AG04449 (cell line): ENCODE measurements around the gene URB2.

ENCODE experiments used
- CTCF ChIA-PET: fragments of 350-600 bp; formaldehyde crosslinking; extraction: SDS; loops from one replicate; lab custom pipeline; 2021; ENCODE audit warnings: antibody characterized with exemption; lab: Yijun Ruan, JAX
- POLR2A ChIA-PET: fragments of 400-600, 350-600 bp; formaldehyde crosslinking; extraction: SDS; loops from one replicate; lab custom pipeline; 2020; ENCODE audit warnings: antibody characterized with exemption, inconsistent platforms; lab: Yijun Ruan, JAX
- DNase-seq: peaks from one replicate; pipeline ENCODE4 v3.0.0-alpha.2; 2010; ENCODE audit warnings: low read depth, low spot score
- H3K4me3 ChIP-seq: 2 replicates; pipeline ENCODE4 v1.5.1; 2011; ENCODE audit warnings: low read depth, mild to moderate bottlenecking, control low read depth, low read length
- CTCF ChIP-seq: IDR thresholded peaks from one replicate; pipeline ENCODE4 v1.5.1; 2011; ENCODE audit warnings: mild to moderate bottlenecking, moderate library complexity, low read length, control low read depth, inconsistent platforms; ENCODE audit not compliant: insufficient read depth; ENCODE audit errors: missing control alignments

The URB2 gene

GRCh38 chr1:229596925-229597699 lies 28.9 kb upstream of the URB2 start:
- H3K4me3 ChIP-seq, result no peak overlapping the region
- POLR2A ChIA-PET, result no interaction called here
- CTCF ChIA-PET, result interaction anchor here (1.0 to 3.2 kb wide), 3 partner anchors 11 to 40 kb away, joined by 3 to 10 read pairs (median 4); partner anchors contain the start of gene ABCB10
- DNase-seq, result peak; percentile 33
- no peak for TF ChIP-seq CTCF

- H3K4me3 ChIP-seq, result no peak overlapping the region
- ChIA-PET POLR2A (no interaction called here), CTCF (interaction anchor here (1.1 to 3.2 kb wide), 2 partner anchors 39 to 41 kb away, joined by 4 to 10 read pairs; partner anchors contain the start of gene ABCB10)
- DNase-seq, result peak; percentile 5
- no peak for TF ChIP-seq CTCF
Observed at GRCh38 chr1:229597877-229598276, 28.2 kb upstream of the URB2 start.

GRCh38 chr1:229599218-229599954 lies 26.7 kb upstream of the URB2 start:
- H3K4me3 ChIP-seq, result no peak overlapping the region
- ChIA-PET CTCF (no interaction called here), POLR2A (no interaction called here)
- no peak for DNase-seq
- TF ChIP-seq CTCF, result no peak

GRCh38 chr1:229600229-229600628 lies 25.8 kb upstream of the URB2 start:
- no peak for TF ChIP-seq CTCF
- no peak for DNase-seq
- H3K4me3 ChIP-seq, result no peak overlapping the region
- ChIA-PET POLR2A (no interaction called here), CTCF (interaction anchor here (0.8 kb wide), 1 partner anchor 668 kb away, joined by 3 read pairs; no protein-coding TSS in a partner anchor)

GRCh38 chr1:229603371-229604005 lies 22.6 kb upstream of the URB2 start:
- DNase-seq, result no peak
- no peak for TF ChIP-seq CTCF
- H3K4me3 ChIP-seq, result no peak overlapping the region
- POLR2A ChIA-PET, result no interaction called here
- CTCF ChIA-PET, result no interaction called here

GRCh38 chr1:229607370-229607769 lies 18.7 kb upstream of the URB2 start:
- CTCF ChIA-PET, result no interaction called here
- POLR2A ChIA-PET, result no interaction called here
- DNase-seq, result no peak
- TF ChIP-seq CTCF, result no peak
- no peak overlapping the region for H3K4me3 ChIP-seq
